HEK293 (cell line): ENCODE measurements around the gene CACNG4.

ENCODE experiments used
- CTCF ChIA-PET: fragments of 350-600 bp; formaldehyde crosslinking; extraction: SDS; loops from one replicate; lab custom pipeline; 2021; ENCODE audit warnings: antibody characterized with exemption; lab: Yijun Ruan, JAX
- POLR2A ChIA-PET: fragments of 300-600 bp; formaldehyde crosslinking; extraction: SDS; loops from one replicate; lab custom pipeline; 2020; ENCODE audit warnings: antibody characterized with exemption, inconsistent platforms; lab: Yijun Ruan, JAX
- H3K27ac ChIP-seq: fragments of 200-500 bp; sonication (Bioruptor generic); 2 replicates; pipeline ENCODE4 v1.5.1; 2014; ENCODE audit warnings: low read depth, low read length, control low read depth, inconsistent platforms; ENCODE audit errors: extremely low read depth
- H3K36me3 ChIP-seq, 2 experiments: fragments of 200-500 bp in 1 of 2; sonication (Bioruptor generic) in 1 of 2; 1 replicate in 1 of 2; 2 replicates in 1 of 2; pipeline ENCODE4 v1.5.1; 2014 to 2017; ENCODE audit warnings: inconsistent platforms in 2 of 2, low read length in 2 of 2; ENCODE audit not compliant: control insufficient read depth in 2 of 2, insufficient read depth in 1 of 2
- H3K4me1 ChIP-seq: fragments of 200-500 bp; sonication (Bioruptor generic); 2 replicates; pipeline ENCODE4 v1.5.1; 2014; ENCODE audit warnings: mild to moderate bottlenecking, low read length, inconsistent platforms; ENCODE audit not compliant: control insufficient read depth, insufficient read depth
- H3K4me3 ChIP-seq: 2 replicates; pipeline ENCODE4 v1.5.1; 2011; ENCODE audit warnings: low read depth, mild to moderate bottlenecking, control low read depth, low read length, moderate library complexity
- H3K9me3 ChIP-seq: fragments of 200-500 bp; sonication (Bioruptor generic); 2 replicates; pipeline ENCODE4 v1.5.1; 2014; ENCODE audit warnings: low read depth, low read length, inconsistent platforms; ENCODE audit not compliant: control insufficient read depth, insufficient read depth
- HIC1 ChIP-seq: fragments of 450-650 bp; formaldehyde crosslinking; IDR thresholded peaks from 2 replicates; pipeline ENCODE4 v1.5.1; 2016; ENCODE audit warnings: missing biosample characterization, missing genetic modification characterization
- HOXA7 ChIP-seq: sonication (generic); formaldehyde crosslinking; IDR thresholded peaks from 2 replicates; pipeline ENCODE4 v1.8.1; 2022; ENCODE audit warnings: missing genetic modification reagents, borderline replicate concordance
- WT1 ChIP-seq: fragments of 450-650 bp; formaldehyde crosslinking; IDR thresholded peaks from 2 replicates; pipeline ENCODE4 v1.5.1; 2016; ENCODE audit warnings: missing biosample characterization, missing genetic modification characterization
- YY1 ChIP-seq: fragments of 450-650 bp; formaldehyde crosslinking; IDR thresholded peaks from 2 replicates; pipeline ENCODE4 v1.5.1; 2018; ENCODE audit warnings: missing biosample characterization, missing genetic modification characterization
- ZBTB11 ChIP-seq: fragments of 450-650 bp; formaldehyde crosslinking; conservative IDR thresholded peaks from 2 replicates; pipeline ENCODE4 v1.5.1; 2016; ENCODE audit warnings: low read depth, missing biosample characterization, missing genetic modification characterization
- ZBTB6 ChIP-seq: fragments of 450-650 bp; formaldehyde crosslinking; IDR thresholded peaks from 2 replicates; pipeline ENCODE4 v1.5.1; 2017; ENCODE audit warnings: missing biosample characterization, missing genetic modification characterization
- ZFHX2 ChIP-seq: fragments of 450-650 bp; formaldehyde crosslinking; conservative IDR thresholded peaks from 2 replicates; pipeline ENCODE4 v1.5.1; 2016; ENCODE audit warnings: missing biosample characterization, missing genetic modification characterization
- ZFP3 ChIP-seq: fragments of 450-650 bp; formaldehyde crosslinking; IDR thresholded peaks from 2 replicates; pipeline ENCODE4 v1.5.1; 2016; ENCODE audit warnings: low read depth, missing biosample characterization, missing genetic modification characterization
- ZFP41 ChIP-seq: fragments of 450-650 bp; formaldehyde crosslinking; IDR thresholded peaks from 2 replicates; pipeline ENCODE4 v1.5.1; 2016; ENCODE audit warnings: missing biosample characterization, missing genetic modification characterization, borderline replicate concordance
- ZNF146 ChIP-seq: fragments of 450-650 bp; formaldehyde crosslinking; IDR thresholded peaks from 2 replicates; pipeline ENCODE4 v1.5.1; 2016; ENCODE audit warnings: missing biosample characterization, missing genetic modification characterization
- ZNF155 ChIP-seq: fragments of 450-650 bp; formaldehyde crosslinking; IDR thresholded peaks from 2 replicates; pipeline ENCODE4 v1.5.1; 2016; ENCODE audit warnings: missing biosample characterization, missing genetic modification characterization
- ZNF18 ChIP-seq: fragments of 450-650 bp; formaldehyde crosslinking; IDR thresholded peaks from 2 replicates; pipeline ENCODE4 v1.5.1; 2016; ENCODE audit warnings: missing biosample characterization, missing genetic modification characterization
- ZNF202 ChIP-seq: fragments of 450-650 bp; formaldehyde crosslinking; IDR thresholded peaks from 2 replicates; pipeline ENCODE4 v1.5.1; 2016; ENCODE audit warnings: missing biosample characterization, missing genetic modification characterization, borderline replicate concordance
- ZNF211 ChIP-seq: fragments of 450-650 bp; formaldehyde crosslinking; IDR thresholded peaks from 2 replicates; pipeline ENCODE4 v1.5.1; 2016; ENCODE audit warnings: low read depth, missing biosample characterization, missing genetic modification characterization
- ZNF280D ChIP-seq: fragments of 450-650 bp; formaldehyde crosslinking; IDR thresholded peaks from 2 replicates; pipeline ENCODE4 v1.5.1; 2016; ENCODE audit warnings: missing biosample characterization, missing genetic modification characterization
- ZNF473 ChIP-seq: fragments of 450-650 bp; formaldehyde crosslinking; IDR thresholded peaks from 2 replicates; pipeline ENCODE4 v1.5.1; 2017; ENCODE audit warnings: missing biosample characterization, missing genetic modification characterization
- ZNF530 ChIP-seq: fragments of 450-650 bp; formaldehyde crosslinking; IDR thresholded peaks from 2 replicates; pipeline ENCODE4 v1.5.1; 2016; ENCODE audit warnings: low read depth, missing biosample characterization, missing genetic modification characterization
- ZNF571 ChIP-seq: fragments of 450-650 bp; formaldehyde crosslinking; IDR thresholded peaks from 2 replicates; pipeline ENCODE4 v1.5.0; 2017; ENCODE audit warnings: missing biosample characterization, missing genetic modification characterization
- ZNF621 ChIP-seq: fragments of 450-650 bp; formaldehyde crosslinking; IDR thresholded peaks from 2 replicates; pipeline ENCODE4 v1.5.1; 2017; ENCODE audit warnings: missing biosample characterization, missing genetic modification characterization
- ZNF623 ChIP-seq: fragments of 450-650 bp; formaldehyde crosslinking; IDR thresholded peaks from 2 replicates; pipeline ENCODE4 v1.5.1; 2016; ENCODE audit warnings: missing biosample characterization, missing genetic modification characterization
- ZNF658 ChIP-seq: fragments of 450-650 bp; formaldehyde crosslinking; IDR thresholded peaks from 2 replicates; pipeline ENCODE4; 2016; ENCODE audit warnings: missing biosample characterization, missing genetic modification characterization
- ZNF670 ChIP-seq: fragments of 450-650 bp; formaldehyde crosslinking; IDR thresholded peaks from 2 replicates; pipeline ENCODE4 v1.5.1; 2016; ENCODE audit warnings: missing biosample characterization, missing genetic modification characterization, low read depth
- ZNF707 ChIP-seq: fragments of 450-650 bp; formaldehyde crosslinking; IDR thresholded peaks from 2 replicates; pipeline ENCODE4 v1.5.1; 2016; ENCODE audit warnings: missing biosample characterization, missing genetic modification characterization
- ZNF777 ChIP-seq: fragments of 450-650 bp; formaldehyde crosslinking; IDR thresholded peaks from 2 replicates; pipeline ENCODE4 v1.5.1; 2017; ENCODE audit warnings: missing biosample characterization, missing genetic modification characterization, borderline replicate concordance
- ZNF785 ChIP-seq: fragments of 450-650 bp; formaldehyde crosslinking; IDR thresholded peaks from 2 replicates; pipeline ENCODE4 v1.5.1; 2016; ENCODE audit warnings: missing biosample characterization, missing genetic modification characterization
- ZNF837 ChIP-seq: fragments of 450-650 bp; formaldehyde crosslinking; IDR thresholded peaks from 2 replicates; pipeline ENCODE4 v1.5.1; 2016; ENCODE audit warnings: missing biosample characterization, missing genetic modification characterization
- ZSCAN4 ChIP-seq: fragments of 450-650 bp; formaldehyde crosslinking; IDR thresholded peaks from 2 replicates; pipeline ENCODE4 v1.5.1; 2017; ENCODE audit warnings: missing biosample characterization, missing genetic modification characterization

The CACNG4 gene

GRCh38 chr17:67054608-67055007, 90.1 kb downstream of the CACNG4 start (continued):
- TF ChIP-seq ZBTB11 (no peak), ZFHX2 (tag by site-specific recombination) (no peak), ZNF18 (tag by site-specific recombination) (no peak), ZNF202 (tag by site-specific recombination) (no peak), HIC1 (no peak), ZNF621 (tag by site-specific recombination) (0 out of 2 replicates have a peak, but pooled peaks have one; percentile 15), ZNF146 (tag by site-specific recombination) (no peak), ZSCAN4 (tag by site-specific recombination) (peak; percentile 93), HOXA7 (no peak), ZNF623 (no peak)

- no peak overlapping the region for H3K27ac ChIP-seq
- ChIA-PET POLR2A (no interaction called here), CTCF (no interaction called here)
- TF ChIP-seq ZNF211 (tag by site-specific recombination) (no peak), ZNF571 (tag by site-specific recombination) (no peak), ZNF658 (tag by site-specific recombination) (no peak), ZBTB6 (no peak), ZNF473 (tag by site-specific recombination) (no peak), ZNF707 (tag by site-specific recombination) (no peak), ZFP3 (no peak), ZNF785 (tag by site-specific recombination) (no peak), ZNF777 (tag by site-specific recombination) (no peak), ZNF155 (no peak), WT1 (tag by site-specific recombination) (no peak), ZNF530 (tag by site-specific recombination) (no peak), YY1 (no peak), ZNF670 (tag by site-specific recombination) (no peak), ZNF837 (tag by site-specific recombination) (no peak), ZFP41 (tag by site-specific recombination) (no peak), ZNF280D (tag by site-specific recombination) (no peak)
- no peaks in the 10 kb centered on the region for H3K36me3 ChIP-seq
- no peak overlapping the region for H3K4me3 ChIP-seq
- no peaks in the 10 kb centered on the region for H3K9me3 ChIP-seq
- H3K4me1 ChIP-seq = no peaks in the 10 kb centered on the region
Measured at GRCh38 chr17:67055041-67055443, 90.5 kb downstream of the CACNG4 start.
